ENCODE results near the gene ACVRL1. TPM values are rescaled to one million over a fixed set of nuclear protein-coding genes. Genes with fewer than 3 reads are reported as not detected.

Gene ACVRL1
- total and polyA plus RNA-seq, 2 donors (not counting 1 experiment from before 2014, with no cell fraction given): not detected

DNA sequence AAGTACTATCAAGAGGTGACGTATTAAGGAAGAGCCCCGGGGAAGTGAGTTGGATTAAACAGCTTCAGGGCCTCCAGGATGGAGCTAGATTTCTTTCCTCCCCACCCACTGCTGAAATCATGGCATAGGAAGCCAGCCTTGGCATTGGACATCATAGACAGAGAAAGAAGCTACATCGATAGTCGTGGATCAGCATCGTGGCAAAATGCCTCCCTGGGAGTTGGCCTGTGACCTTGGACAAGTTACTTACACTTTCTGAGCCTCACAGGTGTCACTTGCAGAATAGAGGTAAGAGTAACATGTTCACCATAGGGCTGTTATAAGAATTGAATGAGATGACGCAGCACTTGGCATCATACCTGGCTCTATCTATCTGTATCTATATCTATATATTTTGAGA is 13.5 kb upstream of the ACVRL1 start:
- H3K27me3 Mint-ChIP-seq: peaks cover 18% of the 10 kb centered on the region
- no peak for TF ChIP-seq CTCF (IDR thresholded peaks at IDR 0.05)
- no peak for TF ChIP-seq EZH2 (IDR thresholded peaks at IDR 0.05; ENCODE audit: borderline replicate concordance, insufficient read depth, low read depth, low read length, poor library complexity, severe bottlenecking)
- H3K4me2 ChIP-seq (replicated peaks; ENCODE audit: low read depth, low read length, poor library complexity, severe bottlenecking): no peak overlapping the region
- H2AFZ ChIP-seq (ENCODE audit: insufficient read depth, low read depth, low read length, poor library complexity, severe bottlenecking): no peak overlapping the region
- DNase-seq (no peak), ATAC-seq (ENCODE audit: low read depth) (no peak)
- no peaks in the 10 kb centered on the region for H3K9me3 ChIP-seq (ENCODE audit: control extremely low read depth in 1 of 3, control insufficient read depth in 2 of 3, insufficient read depth in 1 of 3, low read length in 2 of 3)
- ChIA-PET CTCF (interaction anchor here (0.8 to 3.4 kb wide), 5 partner anchors 18 to 132 kb away, joined by 3 to 17 read pairs (median 5); no protein-coding TSS in a partner anchor), POLR2A (no interaction called here)
- no peaks in the 10 kb centered on the region for H3K4me1 Mint-ChIP-seq
- no peaks in the 10 kb centered on the region for H3K9me3 Mint-ChIP-seq (ENCODE audit: insufficient read depth)
- WGBS (ENCODE audit: insufficient coverage): 90% methylated on average over 2 of the region's 6 CpGs
- H3K27ac Mint-ChIP-seq: no peak overlapping the region
- no peak overlapping the region for H3K4me3 ChIP-seq (ENCODE audit: control extremely low read depth in 1 of 5, extremely low read depth in 1 of 5, insufficient read depth in 1 of 5, low read depth in 2 of 5, low read length in 4 of 5)
- intact Hi-C loops (cut with micrococcal nuclease): no loop called here
- H3K4me1 ChIP-seq (ENCODE audit: control insufficient read depth in 2 of 2, insufficient read depth in 2 of 2, low read length in 2 of 2): no peaks in the 10 kb centered on the region
- no peak overlapping the region for H3K9ac ChIP-seq (ENCODE audit: low read length)
- no peaks in the 10 kb centered on the region for H3K79me2 ChIP-seq (ENCODE audit: control insufficient read depth, insufficient read depth, low read length)
- H4K20me1 ChIP-seq (ENCODE audit: control insufficient read depth, insufficient read depth, low read length, poor library complexity, severe bottlenecking): no peaks in the 10 kb centered on the region
- no peak overlapping the region for H3K4me3 Mint-ChIP-seq
- peaks cover 0 to 16% (median 0%) of the 10 kb centered on the region in 4 experiments for H3K27me3 ChIP-seq (replicated peaks in 1 of 4; ENCODE audit: control extremely low read depth in 1 of 4, control insufficient read depth in 3 of 4, insufficient read depth in 4 of 4, low read length in 3 of 4)
- H3K36me3 ChIP-seq (replicated peaks in 1 of 2; ENCODE audit: control extremely low read depth in 1 of 2, control insufficient read depth in 1 of 2, extremely low read depth in 1 of 2, insufficient read depth in 2 of 2, low read length in 1 of 2): no peaks in the 10 kb centered on the region
- H3K27ac ChIP-seq (ENCODE audit: low read length in 2 of 2): no peak overlapping the region

DNA sequence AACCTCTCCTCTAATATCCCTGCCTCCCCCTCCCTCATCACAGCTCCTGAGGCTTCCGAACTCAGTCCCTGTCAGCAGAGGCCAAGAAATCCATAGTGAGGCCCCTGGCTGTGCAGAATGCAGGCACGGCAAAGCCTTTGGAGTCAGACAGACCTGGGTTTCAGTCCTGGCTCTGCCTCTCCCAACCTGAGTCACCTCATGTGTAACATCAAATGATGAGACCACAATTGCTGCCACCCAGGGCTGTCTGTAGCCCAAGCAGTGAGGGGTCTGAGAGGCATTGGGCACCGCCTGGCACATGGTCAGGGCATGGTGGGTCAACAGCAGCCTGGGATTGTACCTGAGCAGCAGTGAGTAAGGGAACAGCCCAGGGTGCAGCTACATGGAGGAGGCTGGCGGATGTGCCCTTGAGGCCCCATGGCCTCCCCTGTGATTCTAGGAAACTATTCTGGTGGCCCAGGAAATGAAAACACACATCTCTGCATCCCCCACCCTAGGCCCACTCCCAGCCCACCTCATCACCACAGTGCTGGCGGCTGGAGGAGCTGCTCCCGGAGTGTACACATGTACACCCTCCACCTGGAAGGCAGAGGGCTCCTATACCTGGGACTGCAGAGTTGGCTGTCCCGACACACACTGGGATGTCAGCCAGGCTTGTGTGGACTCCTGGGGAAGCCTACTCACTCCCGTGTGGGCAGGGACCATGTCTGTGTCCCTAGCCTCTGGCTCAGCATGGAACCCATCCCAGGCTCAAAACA is 11.7 kb upstream of the ACVRL1 start:
- 91% methylated on average over 8 of the region's 8 CpGs for WGBS (ENCODE audit: insufficient coverage)
- POLR2A ChIA-PET: no interaction called here
- CTCF ChIA-PET: interaction anchor here (1.9 to 3.4 kb wide), 2 partner anchors 86 to 98 kb away, joined by 4 to 17 read pairs; no protein-coding TSS in a partner anchor

More for the DNA sequence above, 11.7 kb upstream of the ACVRL1 start:
- H3K4me2 ChIP-seq (replicated peaks; ENCODE audit: low read depth, low read length, poor library complexity, severe bottlenecking): no peak overlapping the region
- H3K4me3 ChIP-seq (ENCODE audit: control extremely low read depth in 1 of 5, extremely low read depth in 1 of 5, insufficient read depth in 1 of 5, low read depth in 2 of 5, low read length in 4 of 5): no peak overlapping the region
- H2AFZ ChIP-seq (ENCODE audit: insufficient read depth, low read depth, low read length, poor library complexity, severe bottlenecking): no peak overlapping the region
- H3K79me2 ChIP-seq (ENCODE audit: control insufficient read depth, insufficient read depth, low read length): no peaks in the 10 kb centered on the region
- H3K36me3 ChIP-seq (replicated peaks in 1 of 2; ENCODE audit: control extremely low read depth in 1 of 2, control insufficient read depth in 1 of 2, extremely low read depth in 1 of 2, insufficient read depth in 2 of 2, low read length in 1 of 2): no peaks in the 10 kb centered on the region
- H3K9ac ChIP-seq (ENCODE audit: low read length): no peak overlapping the region
- TF ChIP-seq EZH2 (IDR thresholded peaks at IDR 0.05; ENCODE audit: borderline replicate concordance, insufficient read depth, low read depth, low read length, poor library complexity, severe bottlenecking): no peak
- no peak for TF ChIP-seq CTCF (IDR thresholded peaks at IDR 0.05)
- intact Hi-C loops (cut with micrococcal nuclease): no loop called here
- H3K4me1 Mint-ChIP-seq: no peaks in the 10 kb centered on the region
- H4K20me1 ChIP-seq (ENCODE audit: control insufficient read depth, insufficient read depth, low read length, poor library complexity, severe bottlenecking): no peaks in the 10 kb centered on the region
- DNase-seq (no peak), ATAC-seq (ENCODE audit: low read depth) (no peak)
- no peak overlapping the region for H3K27ac ChIP-seq (ENCODE audit: low read length in 2 of 2)
- H3K4me3 Mint-ChIP-seq: no peak overlapping the region
- H3K27me3 Mint-ChIP-seq: peaks cover 16% of the 10 kb centered on the region
- H3K27me3 ChIP-seq (replicated peaks in 1 of 4; ENCODE audit: control extremely low read depth in 1 of 4, control insufficient read depth in 3 of 4, insufficient read depth in 4 of 4, low read length in 3 of 4): peaks cover 0 to 16% (median 0%) of the 10 kb centered on the region in 4 experiments
- no peaks in the 10 kb centered on the region for H3K9me3 ChIP-seq (ENCODE audit: control extremely low read depth in 1 of 3, control insufficient read depth in 2 of 3, insufficient read depth in 1 of 3, low read length in 2 of 3)
- no peaks in the 10 kb centered on the region for H3K9me3 Mint-ChIP-seq (ENCODE audit: insufficient read depth)
- no peaks in the 10 kb centered on the region for H3K4me1 ChIP-seq (ENCODE audit: control insufficient read depth in 2 of 2, insufficient read depth in 2 of 2, low read length in 2 of 2)
- H3K27ac Mint-ChIP-seq: no peak overlapping the region

All from B cell (primary cell).